ENCODE data around the gene SMPD2. TPM values are rescaled to one million over a fixed set of nuclear protein-coding genes. Genes with fewer than 3 reads are reported as not detected.

Gene SMPD2
- total RNA-seq, 3 donors from 2014 or later = 13.4 to 24.8 (median 22.7) TPM

- intact Hi-C loops (cut with DNase I, micrococcal nuclease) = no loop called here
- ATAC-seq (no peak), DNase-seq (no peak)
- H3K9me3 ChIP-seq = no peaks in the 10 kb centered on the region
- TF ChIP-seq CTCF (IDR thresholded peaks at IDR 0.05) = no peak
- H3K36me3 ChIP-seq (ENCODE audit: low read depth) = peaks cover 6% of the 10 kb centered on the region
- no peak overlapping the region for H3K4me3 ChIP-seq
- peaks cover 31% of the 10 kb centered on the region for H3K4me1 ChIP-seq (ENCODE audit: low read depth)
Observed at GRCh38 chr6:109475625-109476024, 35.1 kb downstream of the SMPD2 start.

- H3K9me3 ChIP-seq = no peaks in the 10 kb centered on the region
- no peak for TF ChIP-seq CTCF (IDR thresholded peaks at IDR 0.05)
- peaks cover 45% of the 10 kb centered on the region for H3K4me1 ChIP-seq (ENCODE audit: low read depth)
- H3K36me3 ChIP-seq (ENCODE audit: low read depth) = peaks cover 6% of the 10 kb centered on the region
- no peak for ATAC-seq
- DNase-seq = no peak
- intact Hi-C loops (cut with DNase I, micrococcal nuclease) = no loop called here
- H3K4me3 ChIP-seq = no peak overlapping the region
Observed at GRCh38 chr6:109477184-109477583, 36.7 kb downstream of the SMPD2 start.

GRCh38 chr6:109477725-109478124, 37.2 kb downstream of the SMPD2 start:
- H3K36me3 ChIP-seq (ENCODE audit: low read depth) = peaks cover 6% of the 10 kb centered on the region
- intact Hi-C loops (cut with DNase I, micrococcal nuclease) = no loop called here
- no peak for TF ChIP-seq CTCF (IDR thresholded peaks at IDR 0.05)
- ATAC-seq (no peak), DNase-seq (no peak)
- H3K4me3 ChIP-seq = no peak overlapping the region
- H3K4me1 ChIP-seq (ENCODE audit: low read depth) = peaks cover 46% of the 10 kb centered on the region
- no peaks in the 10 kb centered on the region for H3K9me3 ChIP-seq

GRCh38 chr6:109478222-109478805, 37.8 kb downstream of the SMPD2 start:
- H3K36me3 ChIP-seq (ENCODE audit: low read depth) = peaks cover 6% of the 10 kb centered on the region
- TF ChIP-seq CTCF (IDR thresholded peaks at IDR 0.05) = no peak
- intact Hi-C loops (cut with DNase I, micrococcal nuclease) = no loop called here
- DNase-seq (no peak), ATAC-seq (no peak)
- no peaks in the 10 kb centered on the region for H3K9me3 ChIP-seq
- H3K4me3 ChIP-seq = no peak overlapping the region
- H3K4me1 ChIP-seq (ENCODE audit: low read depth) = peaks cover 46% of the 10 kb centered on the region

GRCh38 chr6:109478841-109479624, 38.5 kb downstream of the SMPD2 start:
- TF ChIP-seq CTCF (IDR thresholded peaks at IDR 0.05) = no peak
- H3K4me1 ChIP-seq (ENCODE audit: low read depth) = peaks cover 46% of the 10 kb centered on the region
- intact Hi-C loops (cut with DNase I, micrococcal nuclease) = no loop called here
- no peak overlapping the region for H3K4me3 ChIP-seq
- H3K36me3 ChIP-seq (ENCODE audit: low read depth) = peaks cover 6% of the 10 kb centered on the region
- DNase-seq (no peak), ATAC-seq (no peak)
- no peaks in the 10 kb centered on the region for H3K9me3 ChIP-seq
